DMS53 treated with DMSO at 0.1 percent for 48 hours (cell line): ENCODE results near the gene ZNF823.
"Not testable (repeated sequence)": the region's sequence is repeated elsewhere in the genome, so short reads cannot be mapped to it uniquely, and the experiment has no call there.

ENCODE experiments used
- DNase-seq: peaks from one replicate; lab custom pipeline; 2025; ENCODE audit not compliant: unreplicated experiment; lab: John Stamatoyannopoulos, UW

ZNF823 gene

DNA sequence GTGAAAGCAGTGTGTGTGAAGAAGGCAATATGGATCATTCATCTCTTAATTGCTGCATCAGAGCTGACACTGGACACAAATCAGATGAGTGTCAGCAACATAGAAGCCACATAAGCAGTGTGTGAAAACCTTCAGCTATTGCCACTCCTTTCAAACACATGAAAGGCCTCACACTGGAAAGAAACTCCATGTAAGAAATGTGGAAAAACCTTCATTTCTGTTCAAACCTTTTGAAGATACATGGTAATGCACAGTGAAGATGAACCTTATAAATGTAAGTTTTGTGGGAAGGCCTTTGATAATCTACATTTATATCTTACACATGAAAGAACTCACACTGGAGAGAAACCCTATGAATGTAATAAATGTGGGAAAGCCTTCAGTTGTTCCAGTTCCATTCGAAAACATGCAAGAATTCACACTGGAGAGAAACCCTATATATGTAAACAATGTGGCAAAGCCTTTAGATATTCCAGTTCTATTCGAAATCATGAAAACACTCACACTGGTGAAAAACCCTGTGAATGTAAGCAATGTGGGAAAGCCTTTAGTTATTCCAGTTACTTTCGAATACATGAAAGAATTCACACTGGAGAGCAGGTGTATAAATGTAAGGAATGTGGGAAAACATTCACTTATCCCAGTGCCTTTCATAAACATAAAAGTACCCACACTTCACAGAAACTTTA lies 53.6 kb downstream of the ZNF823 start:
- DNase-seq, result no peak

DNA sequence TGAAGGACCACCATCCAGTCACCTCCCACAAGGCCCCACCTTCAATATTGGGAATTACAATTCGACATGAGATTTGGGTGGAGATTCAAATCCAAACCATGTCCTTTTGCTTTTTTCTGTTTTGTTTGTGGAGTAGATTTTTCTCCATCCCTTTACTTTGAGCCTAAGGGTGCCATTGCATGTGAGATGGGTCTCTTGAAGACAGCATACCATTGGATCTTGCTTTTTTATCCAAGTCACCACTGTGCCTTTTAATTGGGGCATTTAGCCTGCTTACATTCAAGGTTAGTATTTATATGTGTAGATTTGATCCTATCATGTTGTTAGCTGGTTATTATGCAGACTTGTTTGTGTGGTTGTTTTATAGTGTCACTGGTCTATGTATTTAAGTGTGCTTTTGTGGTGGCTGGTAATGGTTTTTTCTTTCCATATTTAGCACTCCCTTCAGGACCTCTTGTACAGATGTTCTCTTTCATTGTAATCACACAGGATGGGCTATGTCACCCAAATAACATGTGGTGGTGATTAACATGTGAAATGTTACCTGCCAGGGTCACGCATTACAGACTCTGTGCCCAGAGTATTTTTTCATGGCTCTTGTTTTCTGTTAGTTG lies 58.0 kb downstream of the ZNF823 start:
- no peak for DNase-seq

DNA sequence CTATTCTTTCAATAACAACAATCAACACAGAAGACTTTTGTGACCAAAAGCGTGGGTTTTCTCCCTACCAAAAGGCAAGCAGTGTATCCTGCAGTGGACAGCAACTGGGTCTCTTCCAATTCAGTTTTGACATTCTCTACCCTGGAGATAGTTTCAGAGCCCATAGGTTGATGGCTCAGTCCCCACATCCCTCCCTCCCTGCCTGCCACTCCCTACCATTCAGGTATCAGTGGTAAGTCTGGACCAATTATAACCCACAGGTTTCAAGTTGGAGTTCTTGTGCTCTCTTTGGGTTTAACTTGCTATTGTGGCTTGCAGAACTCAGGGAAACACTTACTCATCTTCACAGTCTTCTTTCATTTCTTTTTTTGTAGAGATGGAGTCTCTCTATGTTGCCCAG lies 60.2 kb downstream of the ZNF823 start:
- DNase-seq, result no peak

DNA sequence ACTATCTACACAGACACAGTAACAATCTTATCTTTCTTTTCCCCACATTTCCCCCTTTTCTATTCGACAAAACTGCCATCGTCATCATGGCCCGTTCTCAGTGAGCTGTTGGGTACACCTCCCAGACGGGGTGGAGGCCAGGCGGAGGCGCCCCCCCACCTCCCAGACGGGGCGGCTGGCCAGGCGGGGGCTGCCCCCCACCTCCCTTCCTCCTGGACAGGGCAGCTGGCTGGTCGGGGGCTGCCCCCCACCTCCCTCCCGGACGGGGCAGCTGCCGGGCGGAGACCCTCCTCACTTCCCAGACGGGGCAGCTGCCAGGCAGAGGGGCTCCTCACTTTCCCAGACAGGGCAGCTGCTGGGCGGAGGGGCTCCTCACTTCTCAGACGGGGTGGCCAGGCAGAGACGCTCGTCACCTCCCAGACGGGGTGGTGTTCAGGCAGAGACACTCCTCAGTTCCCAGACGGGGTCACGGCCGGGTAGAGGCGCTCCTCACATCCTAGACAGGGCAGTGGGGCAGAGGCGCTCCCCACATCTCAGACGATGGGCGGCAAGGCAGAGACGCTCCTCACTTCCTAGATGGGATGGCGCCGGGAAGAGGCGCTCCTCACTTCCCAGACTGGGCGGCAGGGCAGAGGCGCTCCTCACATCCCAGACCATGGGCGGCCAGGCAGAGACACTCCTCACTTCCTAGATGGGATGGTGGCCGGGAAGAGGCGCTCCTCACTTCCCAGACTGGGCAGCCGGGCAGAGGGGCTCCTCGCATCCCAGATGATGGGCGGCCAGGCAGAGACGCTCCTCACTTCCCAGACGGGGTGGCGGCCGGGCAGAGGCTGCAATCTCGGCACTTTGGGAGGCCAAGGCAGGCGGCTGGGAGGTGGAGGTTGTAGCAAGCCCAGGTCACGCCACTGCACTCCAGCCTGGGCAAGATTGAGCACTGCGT lies 61.8 kb downstream of the ZNF823 start:
- DNase-seq, result not testable (repeated sequence)

DNA sequence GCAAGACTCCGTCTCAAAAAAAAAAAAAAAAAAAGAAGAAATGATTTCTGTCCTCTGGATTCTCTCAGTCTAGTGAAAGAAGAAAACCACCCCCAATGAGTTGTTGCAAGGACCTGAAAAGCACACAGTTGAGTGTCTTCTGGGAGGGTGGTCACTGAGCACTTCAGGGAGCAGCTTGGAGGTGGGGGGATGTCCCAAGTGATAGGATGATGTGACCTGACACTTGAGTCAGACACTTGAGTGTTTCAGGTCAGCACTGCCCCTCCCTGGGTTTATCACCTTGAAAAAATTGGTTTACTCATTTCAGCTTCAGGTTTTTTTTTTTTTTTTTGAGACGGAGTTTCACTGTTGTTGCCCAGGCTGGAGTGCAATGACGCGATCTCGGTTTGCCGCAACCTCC lies 63.2 kb downstream of the ZNF823 start:
- no peak for DNase-seq

DNA sequence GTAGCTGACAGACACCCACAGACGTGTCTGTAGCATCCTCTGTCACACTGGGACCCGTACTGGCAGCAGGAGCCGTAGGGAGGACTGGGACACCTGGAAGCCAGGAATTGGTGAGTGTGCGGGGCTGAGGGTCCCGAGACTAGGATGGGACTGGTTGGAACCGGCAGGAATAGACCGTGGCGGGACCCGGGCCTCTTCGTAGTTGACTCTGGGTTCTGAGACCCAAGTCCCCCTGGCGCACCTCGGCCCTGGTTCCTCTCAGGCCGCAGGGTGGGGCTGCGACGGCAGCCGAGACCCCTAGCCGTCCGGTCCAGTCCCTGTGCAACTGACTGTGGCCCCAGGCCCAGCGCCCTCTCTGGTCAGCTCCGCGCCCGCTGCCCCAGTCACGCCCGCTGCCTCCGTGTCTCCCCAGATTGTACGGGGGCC lies 64.7 kb downstream of the ZNF823 start:
- DNase-seq, result no peak

DNA sequence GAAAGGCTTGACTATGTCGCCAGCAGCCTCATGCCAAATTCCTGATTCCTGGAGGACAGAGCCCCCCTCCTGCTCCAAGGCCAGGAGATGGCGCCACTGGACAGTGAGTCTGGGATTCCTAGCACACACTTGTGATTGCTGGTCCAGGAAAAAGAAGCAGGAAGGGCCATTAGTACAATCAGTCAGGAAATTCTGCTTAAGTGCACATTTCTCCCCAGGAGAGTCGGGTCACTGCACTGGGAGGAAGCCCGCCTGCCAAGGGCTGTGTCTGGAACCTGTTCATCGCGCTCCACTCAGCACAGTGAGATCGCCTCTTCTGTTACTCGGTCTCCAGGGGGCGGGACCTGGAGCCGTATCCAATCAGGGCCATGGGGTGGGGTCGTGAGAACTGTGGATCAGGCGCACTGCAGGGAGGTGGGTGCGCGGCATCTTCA lies 65.1 kb downstream of the ZNF823 start:
- DNase-seq, result peak; percentile 5
